Progenitor cell of endocrine pancreas (in vitro differentiated cells): Measurements from ENCODE around the gene SMARCD2. TPM values are rescaled to one million over a fixed set of nuclear protein-coding genes. Genes with fewer than 3 reads are reported as not detected.

Experiments used
- DNase-seq: peaks from one replicate; pipeline ENCODE4 v3.0.0; 2021; ENCODE audit warnings: low spot score; ENCODE audit not compliant: unreplicated experiment
- H3K27ac Mint-ChIP-seq: 2 replicates; pipeline ENCODE4 v1.8.0; 2021; ENCODE audit warnings: mild to moderate bottlenecking, moderate library complexity, mixed read lengths
- H3K27me3 Mint-ChIP-seq: 2 replicates; pipeline ENCODE4 v1.8.0; 2021; ENCODE audit warnings: mixed read lengths
- H3K36me3 Mint-ChIP-seq: 2 replicates; pipeline ENCODE4 v1.8.0; 2022; ENCODE audit warnings: mixed read lengths; ENCODE audit not compliant: insufficient read depth
- H3K4me1 Mint-ChIP-seq: 2 replicates; pipeline ENCODE4 v1.8.0; 2021; ENCODE audit warnings: low read depth, mixed read lengths
- H3K4me3 Mint-ChIP-seq: 2 replicates; pipeline ENCODE4 v1.8.0; 2021; ENCODE audit warnings: low read depth, mild to moderate bottlenecking, moderate library complexity, mixed read lengths
- H3K9me3 Mint-ChIP-seq: 2 replicates; pipeline ENCODE4 v1.8.0; 2021; ENCODE audit warnings: low read depth, mixed read lengths
- CTCF ChIP-seq: fragments of 200-600 bp; sonication (generic); IDR thresholded peaks from one replicate; pipeline ENCODE4 v1.5.0; 2021; ENCODE audit warnings: antibody characterized with exemption, mild to moderate bottlenecking; ENCODE audit not compliant: unreplicated experiment
- total RNA-seq: library from RNA; stranded (reverse); gene quantifications from 2 replicates; pipeline ENCODE4 v1.2.1, GENCODE V29; 2021

The SMARCD2 gene
- total RNA-seq, 1 donor from 2014 or later = 63.8 TPM

- peaks cover 15% of the 10 kb centered on the region for H3K36me3 Mint-ChIP-seq
- peak; percentile 56 for TF ChIP-seq CTCF
- peak overlapping the region; percentile 49 for H3K27ac Mint-ChIP-seq
- H3K27me3 Mint-ChIP-seq = no peaks in the 10 kb centered on the region
- H3K4me1 Mint-ChIP-seq = peaks cover 5% of the 10 kb centered on the region
- no peak overlapping the region for H3K4me3 Mint-ChIP-seq
- no peak for DNase-seq
- no peaks in the 10 kb centered on the region for H3K9me3 Mint-ChIP-seq
Measured at GRCh38 chr17:63834431-63835166, 7.9 kb downstream of the SMARCD2 start.

- TF ChIP-seq CTCF = no peak
- Mint-ChIP-seq H3K36me3 (peaks cover 22% of the 10 kb centered on the region), H3K4me3 (no peak overlapping the region), H3K27me3 (no peaks in the 10 kb centered on the region), H3K4me1 (peaks cover 3% of the 10 kb centered on the region), H3K9me3 (no peaks in the 10 kb centered on the region), H3K27ac (no peak overlapping the region)
- DNase-seq = no peak
Measured at GRCh38 chr17:63833741-63834373, 8.6 kb downstream of the SMARCD2 start.

GRCh38 chr17:63833026-63833740, 9.3 kb downstream of the SMARCD2 start:
- no peak overlapping the region for H3K27ac Mint-ChIP-seq
- TF ChIP-seq CTCF = no peak
- H3K4me1 Mint-ChIP-seq = peaks cover 4% of the 10 kb centered on the region
- DNase-seq = no peak
- H3K27me3 Mint-ChIP-seq = no peaks in the 10 kb centered on the region
- no peak overlapping the region for H3K4me3 Mint-ChIP-seq
- no peaks in the 10 kb centered on the region for H3K9me3 Mint-ChIP-seq
- peaks cover 23% of the 10 kb centered on the region for H3K36me3 Mint-ChIP-seq

GRCh38 chr17:63832455-63832854, 10.0 kb downstream of the SMARCD2 start:
- no peak for TF ChIP-seq CTCF
- no peak for DNase-seq
- Mint-ChIP-seq H3K4me1 (peaks cover 8% of the 10 kb centered on the region), H3K9me3 (no peaks in the 10 kb centered on the region), H3K36me3 (peaks cover 23% of the 10 kb centered on the region), H3K27me3 (no peaks in the 10 kb centered on the region), H3K27ac (peak overlapping the region; percentile 77), H3K4me3 (no peak overlapping the region)

- no peaks in the 10 kb centered on the region for H3K9me3 Mint-ChIP-seq
- peaks cover 21% of the 10 kb centered on the region for H3K36me3 Mint-ChIP-seq
- no peak overlapping the region for H3K4me3 Mint-ChIP-seq
- no peak for DNase-seq
- peak overlapping the region; percentile 77 for H3K27ac Mint-ChIP-seq
- no peak for TF ChIP-seq CTCF
- H3K27me3 Mint-ChIP-seq = no peaks in the 10 kb centered on the region
- peaks cover 9% of the 10 kb centered on the region for H3K4me1 Mint-ChIP-seq
Measured at GRCh38 chr17:63832014-63832413, 10.5 kb downstream of the SMARCD2 start.
